ENCODE data around the gene FSTL1.

Gene FSTL1

GRCh38 chr3:120450600-120451271 is at the start of gene FSTL1:
Gene FSTL1 (minus strand): TSS chr3:120450992. CDS start chr3:120450746, 246 bp downstream.
- DNase-seq = no peak

- no peak for DNase-seq
These were observed 48.0 kb upstream of the FSTL1 start for GRCh38 chr3:120498556-120499346.

DNA sequence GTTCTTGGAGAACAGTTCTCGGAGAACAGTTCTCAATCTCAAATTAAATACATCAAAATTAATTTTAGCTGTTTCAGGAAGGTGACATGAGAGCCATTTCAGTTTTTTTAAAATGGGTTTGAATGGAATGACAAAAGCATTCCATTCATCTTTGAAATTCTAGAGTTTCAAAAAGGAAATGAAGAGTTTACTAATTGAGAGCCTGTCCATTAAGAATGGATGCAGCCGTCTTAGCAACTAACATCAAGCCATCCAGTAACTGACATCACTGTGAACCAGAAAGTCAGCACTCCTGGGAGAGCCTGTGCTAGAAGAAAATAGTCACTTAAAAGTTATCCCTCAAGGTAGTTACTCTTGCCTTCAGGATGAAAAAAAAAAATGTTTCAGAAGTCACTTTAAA is 47.0 kb upstream of the FSTL1 start:
- no peak for DNase-seq

GRCh38 chr3:120497336-120497735 is 46.5 kb upstream of the FSTL1 start:
- no peak for DNase-seq

DNA sequence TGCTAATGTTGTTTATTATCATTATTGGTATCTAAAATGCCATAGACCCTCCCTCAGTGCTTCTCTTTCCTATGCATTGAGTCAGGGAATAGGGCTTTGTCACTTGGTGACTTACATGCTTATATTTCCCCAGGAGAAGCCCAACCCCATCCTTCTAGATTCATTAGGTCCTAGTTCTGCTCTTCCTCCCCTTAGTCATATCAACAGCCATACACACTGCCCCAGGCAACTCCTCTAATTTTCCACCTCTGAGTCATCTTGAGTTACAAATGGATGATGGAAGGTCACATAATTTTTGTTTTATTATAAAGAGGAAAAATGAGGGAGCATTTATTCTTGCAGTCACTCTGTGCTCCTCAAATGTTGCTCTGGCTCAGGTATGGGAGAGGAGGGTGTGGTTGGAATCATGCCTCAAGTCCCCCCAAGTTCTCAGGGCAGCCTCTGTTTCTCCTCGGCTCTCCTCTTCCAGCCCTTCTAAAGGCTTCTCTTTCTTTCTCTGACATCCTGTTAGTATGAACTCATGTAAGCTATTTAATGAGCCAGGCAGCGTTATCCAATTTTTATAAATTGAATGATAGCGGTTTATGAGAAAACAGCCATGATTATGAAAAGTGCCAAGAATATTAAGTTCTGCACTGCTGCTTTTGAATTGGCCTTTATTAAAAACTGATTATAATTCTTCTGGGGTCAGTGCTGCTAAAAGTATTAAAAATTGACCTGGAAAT is 45.6 kb upstream of the FSTL1 start:
- DNase-seq = no peak

DNA sequence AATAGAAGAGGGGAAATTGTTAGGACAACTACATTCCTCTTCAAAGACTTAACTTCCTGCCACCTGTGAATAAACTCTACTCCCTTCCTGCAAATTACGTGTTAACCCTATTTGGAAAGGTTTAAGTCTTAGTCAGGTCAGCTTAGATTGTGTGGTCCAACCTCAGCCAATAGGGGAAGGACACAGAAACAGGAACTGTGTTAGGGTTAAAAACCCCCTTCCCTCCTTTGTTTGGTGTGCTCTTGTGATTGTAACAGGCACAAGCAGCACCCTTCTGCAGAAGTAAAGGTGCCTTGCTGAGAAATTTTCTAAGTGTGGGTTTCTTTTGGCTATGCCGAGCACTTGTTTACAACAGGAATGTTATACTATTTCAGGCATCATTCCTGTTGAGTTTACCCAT is 45.0 kb upstream of the FSTL1 start:
- DNase-seq = no peak

DNA sequence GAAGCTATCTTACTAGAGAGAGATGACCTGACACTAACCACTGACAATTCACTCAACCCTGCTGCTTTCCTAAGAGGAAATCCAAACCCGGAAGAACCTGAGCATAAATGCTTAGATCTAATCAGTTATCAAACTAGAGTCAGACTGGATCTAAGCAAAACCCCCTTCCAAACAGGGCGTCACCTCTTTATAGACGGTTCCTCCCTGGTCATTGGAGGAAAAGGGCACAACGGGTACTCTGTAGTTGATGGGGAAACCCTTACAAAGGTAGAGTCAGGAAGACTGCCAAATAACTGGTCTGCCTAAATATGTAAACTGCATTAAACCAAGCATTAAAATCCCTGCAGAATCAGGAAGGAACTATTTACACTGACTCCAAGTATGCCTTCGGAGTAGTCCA is 41.3 kb upstream of the FSTL1 start:
- no peak for DNase-seq

GRCh38 chr3:120489421-120489820 is 38.6 kb upstream of the FSTL1 start:
- no peak for DNase-seq

- no peak for DNase-seq
These were observed 37.5 kb upstream of the FSTL1 start for GRCh38 chr3:120488296-120488695.

- DNase-seq = no peak
These were observed 36.4 kb upstream of the FSTL1 start for GRCh38 chr3:120487191-120487650.

- no peak for DNase-seq
These were observed 30.3 kb upstream of the FSTL1 start for GRCh38 chr3:120481081-120481480.

DNA sequence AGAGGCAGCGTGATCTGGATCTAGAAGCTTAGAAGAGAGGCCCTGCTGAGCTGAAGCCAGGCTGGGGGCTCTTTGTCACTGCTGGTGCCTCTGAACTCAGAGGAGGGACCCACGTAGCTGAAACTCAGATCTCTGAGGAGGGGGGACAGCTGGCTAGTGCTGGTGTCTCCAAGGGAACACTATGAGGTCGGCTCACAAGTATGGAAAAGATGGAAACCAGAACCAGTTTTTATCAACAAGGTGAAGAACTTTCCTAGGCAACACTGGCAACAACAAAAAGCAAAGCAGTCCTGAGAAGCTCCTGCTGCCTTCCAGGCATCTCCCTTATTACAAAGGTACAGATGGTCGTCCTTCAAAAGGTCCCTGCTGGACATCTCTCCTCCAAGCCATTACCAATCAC is 27.0 kb upstream of the FSTL1 start:
- no peak for DNase-seq

GRCh38 chr3:120475722-120476377 is 25.1 kb upstream of the FSTL1 start:
- DNase-seq = no peak

DNA sequence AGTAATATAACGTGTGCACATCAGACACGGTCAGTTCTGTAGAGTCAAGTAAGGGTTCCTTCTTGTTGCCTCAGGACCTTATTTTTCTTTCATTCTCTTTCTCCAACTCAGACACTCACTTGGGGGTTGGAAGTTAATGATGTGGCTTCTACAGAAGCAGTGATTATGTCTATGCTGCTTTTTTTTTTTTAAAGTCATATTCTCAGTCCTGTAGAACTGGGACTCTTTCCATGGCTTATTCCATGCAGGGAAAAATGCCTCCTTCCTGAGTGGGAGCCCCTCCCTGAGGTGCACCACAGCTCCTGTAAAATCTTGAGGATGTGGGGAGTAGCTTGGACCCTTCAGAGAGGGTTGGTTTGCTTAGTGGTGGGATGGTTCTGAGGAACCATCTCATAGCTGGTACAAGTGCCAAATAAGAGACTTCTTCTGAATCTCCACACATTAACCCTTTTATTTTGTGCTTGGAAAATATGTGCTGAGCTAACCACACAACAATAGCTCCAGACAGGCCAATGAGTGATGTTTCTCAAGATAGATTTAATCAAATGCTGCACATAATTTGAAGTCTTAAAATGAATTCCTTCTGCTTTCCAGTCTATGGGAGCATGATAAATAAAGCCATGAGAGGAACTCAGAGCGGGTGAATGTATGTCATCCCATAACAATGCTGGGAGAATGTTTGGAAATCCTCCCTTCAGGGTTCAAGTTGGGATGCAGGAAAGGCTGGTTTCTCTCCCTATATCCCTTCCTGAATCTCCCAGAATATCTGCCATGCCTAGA is 23.3 kb upstream of the FSTL1 start:
- DNase-seq = no peak

GRCh38 chr3:120473389-120473788 is 22.6 kb upstream of the FSTL1 start:
- no peak for DNase-seq

- no peak for DNase-seq
These were observed 21.5 kb upstream of the FSTL1 start for GRCh38 chr3:120472121-120472844.

GRCh38 chr3:120471643-120472042 is 20.9 kb upstream of the FSTL1 start:
- no peak for DNase-seq

GRCh38 chr3:120470870-120471269 is 20.1 kb upstream of the FSTL1 start:
- DNase-seq = no peak

GRCh38 chr3:120469882-120470301 is 19.1 kb upstream of the FSTL1 start:
- no peak for DNase-seq

- no peak for DNase-seq
These were observed 18.6 kb upstream of the FSTL1 start for GRCh38 chr3:120469440-120469839.

DNA sequence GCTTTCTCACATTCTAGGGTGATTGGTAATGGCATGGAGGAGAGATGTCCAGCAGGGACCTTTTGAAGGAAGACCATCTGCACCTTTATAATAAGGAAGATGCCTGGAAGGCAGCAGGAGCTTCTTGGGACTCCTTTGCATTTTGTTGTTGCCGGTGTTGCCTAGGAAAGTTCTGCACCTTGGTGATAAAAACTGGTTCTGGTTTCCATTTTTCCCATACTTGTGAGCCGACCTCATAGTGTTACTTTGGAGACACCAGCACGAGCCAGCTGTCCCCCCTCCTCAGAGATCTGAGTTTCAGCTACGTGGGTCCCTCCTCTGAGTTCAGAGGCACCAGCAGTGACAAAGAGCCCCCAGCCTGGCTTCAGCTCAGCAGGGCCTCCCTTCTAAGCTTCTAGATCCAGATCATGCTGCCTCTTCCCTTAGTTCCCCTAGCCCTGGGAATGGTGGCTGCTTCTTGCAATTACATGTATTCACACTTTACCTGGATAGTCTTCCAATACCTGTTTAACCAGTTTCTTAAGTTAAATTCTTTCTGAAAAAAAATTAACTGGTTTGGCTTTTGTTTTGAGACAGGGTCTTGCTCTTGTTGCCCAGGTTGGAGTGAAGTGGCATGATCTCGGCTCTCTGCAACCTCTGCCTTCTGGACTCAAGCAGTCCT is 18.0 kb upstream of the FSTL1 start:
- DNase-seq = no peak

All from activated effector memory CD4-positive, alpha-beta T cell treated with anti-CD3 and anti-CD28 coated beads, Interleukin-2, amount 50 U/mL, for 16 hours (primary cell).